Skin of body (tissue), 2 donors: Measurements from ENCODE around the gene C9orf50. TPM values are rescaled to one million over a fixed set of nuclear protein-coding genes. Genes with fewer than 3 reads are reported as not detected.

Experiments
- DNase-seq: peaks from one replicate; lab custom pipeline; 2025; lab: John Stamatoyannopoulos, UW
- total RNA-seq: library from RNA; depleted of rRNA; stranded (reverse); fragments of >200 nt; gene quantifications from one replicate; pipeline ENCODE4 v1.2.3, GENCODE V29; 2014

C9orf50 gene
- total RNA-seq, 1 donor from 2014 or later: not detected

DNA sequence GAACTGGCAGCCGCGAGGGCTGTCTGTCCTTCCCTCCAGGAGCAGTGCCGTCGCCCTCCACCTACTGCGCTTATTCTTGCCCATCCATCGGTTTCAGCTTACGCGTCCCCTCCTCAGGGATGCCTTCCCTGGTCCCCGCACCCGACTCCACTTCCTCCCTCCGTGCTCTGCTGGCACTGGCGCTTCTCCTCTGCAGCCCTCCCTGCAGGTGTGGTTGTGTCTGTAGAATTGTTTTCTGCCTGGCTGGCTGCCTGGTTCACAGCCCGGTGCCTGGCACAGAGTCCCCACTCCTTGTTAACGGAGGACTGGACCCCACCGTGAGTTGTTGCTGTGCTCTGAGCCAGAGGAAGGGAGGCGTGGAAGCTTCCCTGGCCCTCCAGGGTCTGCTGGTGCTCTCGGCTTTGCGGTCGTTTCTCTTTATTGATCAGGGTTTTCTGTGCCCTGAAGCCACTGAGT is 10.8 kb upstream of the C9orf50 start:
- no peak for DNase-seq

DNA sequence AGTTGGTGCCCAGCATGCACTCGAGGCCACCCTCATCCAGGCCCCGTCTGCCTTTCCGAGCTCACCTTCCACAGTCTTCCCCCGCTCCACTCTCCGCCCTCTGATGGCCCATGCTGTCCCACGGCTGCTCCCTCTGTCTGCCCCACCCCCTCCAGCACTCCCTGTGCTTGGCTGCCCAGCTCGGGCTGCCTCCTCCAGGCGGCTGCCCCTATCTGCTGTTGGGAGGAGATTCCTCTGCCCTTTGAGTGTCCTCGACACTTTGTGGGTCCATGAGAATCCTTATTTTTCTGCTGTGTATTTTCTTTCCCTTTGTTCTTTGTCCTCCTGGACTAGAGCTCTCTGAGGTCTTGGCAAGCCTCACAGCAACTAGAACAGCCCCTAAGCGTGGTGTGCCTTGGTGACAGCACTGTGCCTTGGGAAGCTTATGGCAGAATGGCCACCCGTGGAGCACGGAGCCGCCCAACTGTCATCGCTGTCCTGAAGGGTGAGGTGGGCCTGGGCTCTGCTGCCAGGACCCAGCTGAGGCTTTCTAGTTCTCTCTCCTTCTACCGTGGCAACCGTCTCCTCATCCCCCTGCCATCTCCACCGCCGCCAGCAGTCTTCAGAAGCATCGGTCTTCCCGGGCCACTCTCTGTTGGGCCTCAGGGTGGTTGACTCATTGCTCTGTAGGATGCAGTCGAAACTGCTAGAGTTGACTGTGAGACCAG is 10.2 kb upstream of the C9orf50 start:
- DNase-seq: no peak

DNA sequence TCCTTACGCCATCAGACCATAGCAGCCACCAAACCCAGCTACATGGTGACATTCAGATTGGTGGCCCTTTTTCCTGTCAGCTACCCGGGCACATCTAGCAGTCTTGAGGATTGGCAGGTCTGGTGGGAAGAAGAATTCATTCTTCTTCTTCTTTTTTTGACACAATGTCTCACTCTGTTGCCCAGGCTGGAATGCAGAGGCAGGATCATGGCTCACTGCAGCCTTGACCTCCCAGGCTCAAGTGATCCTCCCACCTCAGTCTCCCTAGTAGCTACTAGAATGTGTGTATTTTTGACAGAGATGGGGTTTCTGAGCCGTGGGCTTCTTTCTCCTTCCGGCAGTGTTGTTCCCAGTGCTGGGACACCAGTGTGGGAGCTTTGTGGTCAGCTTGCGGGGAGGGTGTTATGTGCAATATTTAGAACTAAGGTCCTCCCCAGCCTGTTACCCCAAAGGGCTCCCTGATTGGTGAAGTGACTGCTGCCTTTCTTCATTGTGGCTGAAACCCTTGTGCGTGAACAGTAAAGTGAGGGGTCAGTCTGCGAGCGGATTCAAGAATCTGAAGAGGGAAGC is 8.4 kb upstream of the C9orf50 start:
- no peak for DNase-seq

DNA sequence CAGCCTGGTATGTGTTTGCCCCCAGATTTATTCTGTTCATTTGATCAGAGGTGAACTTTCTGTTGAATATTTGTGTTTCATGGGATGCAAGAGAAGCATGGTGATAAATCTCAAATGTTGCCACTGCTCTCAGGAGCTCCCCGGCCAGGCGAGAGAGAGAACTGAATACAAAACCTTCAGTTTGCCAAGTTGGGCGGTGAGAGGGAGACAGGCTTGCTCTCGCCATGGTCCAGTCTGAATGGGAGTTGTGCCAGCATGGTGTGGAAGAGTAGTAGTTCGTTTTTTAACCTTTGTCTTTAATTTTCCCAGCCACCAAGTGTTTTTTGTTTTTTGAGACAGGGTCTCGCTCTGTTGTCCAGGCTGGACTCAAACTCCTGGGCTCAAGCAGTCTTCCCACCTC is 7.8 kb upstream of the C9orf50 start:
- no peak for DNase-seq

DNA sequence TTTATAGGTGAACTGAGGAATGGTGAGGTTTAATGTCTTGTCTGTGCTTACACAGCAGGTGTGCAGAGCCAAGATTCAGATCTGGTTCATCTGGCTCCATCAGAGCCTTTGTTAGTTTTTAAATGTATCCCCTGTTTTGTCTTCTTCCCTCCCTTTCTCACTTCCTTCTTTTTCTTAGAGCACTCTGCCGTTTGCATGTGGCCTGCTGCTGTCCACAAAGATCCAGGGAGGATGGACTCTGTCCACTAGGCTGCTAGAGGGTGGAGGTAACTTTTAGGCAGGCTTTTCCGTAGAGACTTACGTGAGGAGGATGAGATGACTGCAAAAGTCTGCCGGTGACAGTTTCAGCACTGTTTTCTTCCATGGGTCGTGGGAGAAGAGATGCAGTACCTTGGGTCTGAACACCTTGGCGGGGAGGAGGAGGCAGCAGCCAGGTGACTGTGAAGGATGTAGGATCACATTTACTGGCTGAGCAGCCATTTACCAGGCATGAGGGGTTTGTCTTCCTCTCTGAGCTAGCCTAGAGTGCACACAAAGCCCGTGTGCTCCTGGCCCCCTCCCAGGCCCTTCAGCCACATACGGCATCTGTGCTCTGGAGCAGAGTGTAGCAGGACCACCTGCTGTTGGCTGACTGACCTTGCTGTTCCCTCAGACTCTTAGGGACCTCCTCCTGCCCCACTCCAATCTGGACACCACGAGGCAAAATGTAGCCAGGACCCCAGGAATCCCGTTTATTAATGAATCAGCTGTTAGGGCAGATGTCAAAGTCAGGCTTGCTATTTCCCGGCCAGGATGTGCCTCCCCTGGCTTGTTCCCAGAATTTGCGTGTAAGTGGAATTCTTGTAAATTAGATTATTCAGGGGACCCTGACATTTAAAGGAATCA is 6.9 kb upstream of the C9orf50 start:
- DNase-seq: no peak

DNA sequence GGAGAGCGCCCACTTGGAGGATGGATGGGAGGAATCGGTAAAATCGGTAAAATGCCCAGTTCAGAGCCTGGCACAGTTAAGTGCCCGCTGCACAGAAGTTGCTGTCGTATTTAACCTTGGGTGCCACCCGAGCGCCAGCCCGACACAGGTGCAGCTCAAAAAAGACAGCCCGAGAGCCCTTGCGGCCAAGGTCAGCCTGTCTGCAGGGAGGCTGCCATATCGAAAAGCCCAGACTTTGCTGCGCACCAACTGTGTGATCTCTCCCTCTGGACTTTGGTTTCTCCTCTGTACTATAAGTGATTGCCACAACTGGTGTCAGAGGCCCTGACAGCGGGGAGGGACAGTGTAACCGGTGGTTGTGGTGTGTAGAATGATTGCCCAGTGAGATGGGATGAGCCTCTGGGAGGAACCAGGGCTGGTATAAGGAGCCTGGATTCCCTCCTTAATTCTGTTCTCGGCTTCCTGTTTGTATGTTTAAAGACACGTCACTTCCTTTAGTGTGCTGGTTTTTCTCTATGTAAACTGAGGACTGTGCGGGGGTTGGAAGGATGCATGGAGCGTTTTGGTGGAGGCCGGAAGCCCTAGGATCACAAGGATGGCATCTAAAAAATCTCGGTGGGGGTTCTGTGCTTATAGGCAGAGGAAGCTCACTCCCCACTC is 5.9 kb upstream of the C9orf50 start:
- no peak for DNase-seq

DNA sequence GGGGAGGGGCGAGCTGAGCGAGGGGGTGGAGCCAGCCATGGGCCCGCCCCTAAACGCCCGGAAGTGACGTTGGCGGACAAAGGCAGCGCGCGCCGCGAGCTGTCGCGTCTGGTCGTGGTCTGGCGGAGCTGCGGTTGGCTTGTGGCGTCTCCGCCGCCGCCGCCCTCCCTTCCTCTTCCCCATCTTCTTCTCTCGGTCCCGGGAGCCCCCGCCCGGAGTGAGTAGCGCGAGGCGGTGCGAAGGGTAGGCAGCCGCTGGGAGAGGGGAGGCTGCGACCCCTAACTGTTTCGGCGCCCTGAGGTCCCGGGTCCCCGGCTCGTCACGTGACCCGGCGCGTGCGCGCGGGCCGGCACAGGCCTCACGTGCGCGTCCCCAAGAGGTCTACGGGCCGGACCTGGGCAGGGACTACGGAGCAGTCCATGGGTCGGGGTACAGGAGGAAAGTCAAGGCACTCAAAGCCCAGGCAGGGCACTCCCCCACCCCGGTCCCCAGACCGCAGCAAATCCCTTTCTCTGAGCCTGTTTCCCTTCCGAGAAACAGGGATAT is 5.3 kb upstream of the C9orf50 start, which contains the start of gene NTMT1:
Gene NTMT1, plus strand, starts transcription at position 85 of the 546 bp plus-strand sequence. CDS start 6,541 bp downstream, outside the sequence.
- DNase-seq: peak; percentile 85

DNA sequence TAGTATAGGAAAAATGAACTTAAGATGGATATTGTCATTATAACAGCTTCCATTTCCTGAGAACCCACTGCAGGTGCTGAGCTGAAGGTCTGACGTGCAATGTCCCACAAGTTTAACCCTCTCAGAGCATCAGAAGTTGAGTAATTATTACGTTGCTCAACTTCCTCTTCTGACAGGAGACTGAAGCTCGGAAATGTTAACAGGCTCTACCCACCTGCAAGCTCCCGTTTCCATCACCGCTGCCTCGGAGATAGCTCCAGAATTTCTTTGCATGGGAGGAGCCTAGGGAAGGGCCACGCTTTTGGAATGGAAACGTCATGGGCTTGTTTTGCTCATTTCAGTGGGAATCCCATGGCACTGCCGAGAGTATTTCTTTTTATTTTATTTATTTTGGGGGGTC is 4.0 kb upstream of the C9orf50 start:
- no peak for DNase-seq

DNA sequence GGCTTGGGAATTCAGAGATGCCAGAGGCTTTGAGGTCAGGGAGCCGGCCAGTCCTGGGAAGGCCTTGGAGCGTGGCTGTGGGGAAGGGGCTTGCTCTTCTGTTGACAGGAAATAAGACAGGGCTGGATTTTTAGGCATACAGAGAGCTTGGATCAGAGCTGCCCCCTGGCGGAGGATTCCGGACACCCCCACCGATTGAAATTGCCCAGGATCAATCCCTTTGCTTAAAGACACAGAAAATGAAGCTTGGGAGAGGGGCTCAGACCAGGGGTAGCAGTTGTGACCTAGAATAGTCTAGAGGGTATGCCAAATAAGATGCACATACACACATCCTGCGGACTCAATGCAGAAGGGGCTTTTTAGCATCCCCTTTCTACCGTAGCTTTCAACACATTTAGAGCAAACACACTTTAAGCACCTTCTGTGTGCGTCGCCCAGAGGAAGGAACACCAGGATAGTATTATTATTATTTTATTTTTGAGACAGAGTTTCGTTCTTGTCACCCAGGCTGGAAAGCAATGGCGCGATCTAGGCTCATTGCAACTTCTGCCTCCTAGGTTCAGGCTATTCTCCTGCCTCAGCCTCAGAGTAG is 3.4 kb upstream of the C9orf50 start:
- DNase-seq: no peak

DNA sequence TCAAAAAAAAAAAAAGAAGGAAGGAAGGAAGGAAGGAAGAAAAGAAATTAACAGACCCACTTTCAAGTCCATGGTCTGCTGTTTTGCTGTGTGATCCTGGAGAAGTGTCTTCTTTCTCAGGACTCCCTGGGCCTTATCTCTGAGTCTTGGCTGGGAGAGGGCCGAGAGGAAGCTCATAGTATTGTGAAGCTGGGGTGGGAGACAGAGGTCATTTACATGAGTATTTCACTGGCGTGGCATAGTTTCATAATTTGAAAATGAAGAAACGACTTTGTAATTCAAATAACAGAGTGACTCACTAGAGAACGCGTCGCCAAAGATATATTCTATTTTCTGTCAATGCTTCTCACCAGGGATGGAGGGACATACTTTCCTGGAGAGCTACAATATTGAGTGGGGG is 2.4 kb upstream of the C9orf50 start:
- DNase-seq: no peak

DNA sequence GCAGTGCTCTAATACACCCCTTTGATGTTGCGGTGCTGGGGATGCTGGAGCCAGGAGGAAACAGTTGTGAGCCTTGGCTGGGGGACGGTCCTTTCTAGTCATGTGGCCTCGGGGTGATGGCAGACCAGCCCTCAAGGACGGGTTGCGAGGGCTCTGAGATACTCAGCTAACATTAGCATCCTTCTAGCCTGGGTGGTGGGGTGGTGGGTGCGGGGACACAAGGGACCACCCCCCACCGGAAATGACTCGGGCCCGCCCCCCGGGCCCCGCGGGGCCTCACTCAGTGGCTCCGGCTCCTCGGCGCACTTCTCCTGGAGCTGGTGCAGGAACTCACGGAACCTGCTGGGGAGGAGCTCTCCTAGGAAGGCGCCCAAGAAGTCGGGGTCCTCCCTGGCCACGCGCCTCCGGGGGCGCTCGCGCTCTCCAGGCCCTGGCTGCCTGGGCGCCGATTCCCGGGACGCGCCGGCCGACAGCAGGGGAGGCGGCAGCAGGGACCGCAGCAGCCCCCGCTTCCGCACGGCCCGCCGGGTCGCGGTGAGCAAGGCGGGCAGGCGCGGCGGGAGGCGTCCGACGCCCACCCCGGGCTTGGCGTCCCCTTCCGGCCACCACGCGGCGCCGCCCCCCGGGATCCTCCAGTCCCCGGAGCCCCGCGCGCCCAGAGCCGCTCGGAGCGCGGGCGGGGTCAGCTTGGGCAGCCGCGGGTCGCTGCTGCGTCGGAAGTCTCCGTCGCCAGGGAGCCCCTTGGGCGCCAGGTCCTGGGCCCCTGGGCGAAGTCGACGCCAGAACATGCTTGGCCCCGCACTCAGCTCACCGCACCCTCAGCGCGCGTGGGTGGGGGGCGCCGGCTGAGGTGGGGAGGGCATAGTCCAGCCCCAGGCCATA is 873 bp downstream of the C9orf50 start:
- no peak for DNase-seq

DNA sequence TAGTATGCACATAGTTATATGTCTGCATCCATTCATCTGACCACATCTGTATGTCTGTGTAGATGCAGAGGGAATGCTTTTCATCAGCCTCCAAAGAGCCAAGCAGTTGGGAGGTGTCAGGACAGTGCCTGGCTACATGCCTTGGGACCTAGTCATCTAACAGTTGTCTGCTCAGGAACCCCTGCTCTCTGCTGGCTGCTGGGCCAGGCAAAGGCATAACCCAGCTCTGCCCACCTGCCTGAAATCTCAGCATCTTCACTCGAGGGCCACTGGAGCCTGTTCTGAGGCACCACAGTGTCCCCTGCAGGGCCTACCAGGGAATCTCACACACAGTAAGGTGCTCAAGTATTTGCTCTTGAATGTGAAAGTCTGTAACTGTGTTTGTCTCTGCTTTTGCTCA is 3.7 kb downstream of the C9orf50 start:
- no peak for DNase-seq

DNA sequence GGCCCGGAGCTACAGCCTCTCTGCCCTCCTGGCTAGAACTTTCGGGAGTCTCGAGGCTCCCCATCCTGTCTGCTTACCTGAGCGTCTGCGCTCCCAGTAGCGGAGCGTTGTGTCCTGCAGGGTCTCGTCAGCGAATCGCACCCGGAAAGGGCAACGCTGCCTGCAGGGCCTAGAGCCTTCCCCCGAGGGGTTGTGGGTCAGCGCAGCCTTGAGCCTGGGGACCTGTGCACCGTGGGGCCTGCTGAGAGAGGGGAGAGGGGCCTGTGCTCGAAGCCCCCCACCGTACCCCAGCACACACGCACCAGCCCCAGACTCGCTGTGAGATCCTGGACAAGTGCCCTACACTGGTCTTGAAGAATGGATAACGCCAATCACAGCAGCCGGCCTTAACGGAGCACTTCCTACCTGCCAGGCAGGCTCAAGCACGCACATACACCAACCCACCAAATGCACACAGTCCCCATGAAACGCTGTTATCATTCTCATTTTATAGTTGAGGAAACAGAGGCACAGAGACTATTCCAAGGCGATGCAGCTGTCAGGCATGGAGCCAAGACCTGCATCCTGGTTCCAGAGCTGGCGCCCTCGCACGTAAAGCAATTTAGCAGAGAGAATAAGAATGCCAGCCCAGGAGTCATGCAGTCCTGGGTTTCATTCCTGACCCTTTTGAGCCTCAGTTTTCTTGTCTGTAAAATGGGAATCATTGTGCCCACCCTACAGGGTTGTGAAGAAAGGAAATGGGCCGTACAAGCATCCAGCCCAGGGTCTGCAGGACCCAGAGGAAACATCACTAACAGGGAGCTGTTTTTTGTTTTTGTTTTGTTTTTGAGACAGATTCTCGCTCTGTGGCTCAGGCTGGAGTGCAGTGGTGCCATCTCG is 5.3 kb downstream of the C9orf50 start:
- DNase-seq: no peak

DNA sequence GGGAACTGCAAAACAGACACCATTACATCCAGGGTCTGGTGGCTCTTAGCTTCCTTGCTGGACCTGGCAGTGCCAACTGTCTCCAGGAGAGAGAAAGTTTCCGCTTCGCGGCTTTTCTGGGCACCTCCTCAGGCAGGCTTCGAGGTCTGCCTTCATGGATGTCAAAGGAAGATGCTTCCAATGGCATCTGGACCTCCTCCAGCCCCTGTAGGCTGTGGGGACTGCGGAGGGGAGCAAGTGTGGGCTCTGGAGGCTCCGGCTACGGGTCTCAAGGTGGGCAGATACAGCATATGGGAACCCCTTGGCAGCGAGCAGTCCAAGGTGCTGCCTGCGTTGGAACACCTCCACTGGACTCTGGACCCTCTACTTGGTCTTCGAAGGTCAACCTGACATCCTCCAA is 6.0 kb downstream of the C9orf50 start:
- no peak for DNase-seq

DNA sequence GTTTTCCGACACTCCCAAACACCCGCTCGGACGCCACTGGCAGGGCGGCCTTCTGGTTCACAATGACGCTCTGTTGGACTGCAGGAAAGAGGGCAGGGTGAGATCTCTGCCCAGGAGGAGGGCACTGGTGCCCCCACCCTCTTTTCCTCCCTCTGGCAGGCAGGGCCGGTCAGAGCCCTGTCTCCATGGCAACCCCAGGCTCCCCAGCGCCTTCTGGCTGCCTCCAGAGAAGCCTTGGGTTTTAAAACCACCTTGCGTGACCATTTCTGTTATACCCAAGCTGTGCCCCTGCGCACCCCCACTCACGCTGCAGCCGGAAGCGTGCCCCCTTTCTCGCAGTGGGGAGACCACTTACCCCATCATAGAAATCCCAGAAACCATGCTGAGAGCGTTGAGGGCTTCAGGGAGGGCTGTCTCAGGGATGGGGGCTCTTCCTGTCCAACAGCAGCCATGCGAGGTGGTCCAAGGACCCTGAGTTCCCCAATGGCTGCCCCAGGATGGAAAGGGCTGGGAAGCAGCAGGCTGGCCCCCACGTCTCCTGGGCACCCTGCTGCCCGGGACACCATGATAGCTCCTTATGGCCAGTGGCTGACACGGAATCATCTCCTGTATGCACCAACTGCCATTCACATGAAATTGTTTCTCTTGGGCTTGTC is 7.3 kb downstream of the C9orf50 start:
- no peak for DNase-seq

DNA sequence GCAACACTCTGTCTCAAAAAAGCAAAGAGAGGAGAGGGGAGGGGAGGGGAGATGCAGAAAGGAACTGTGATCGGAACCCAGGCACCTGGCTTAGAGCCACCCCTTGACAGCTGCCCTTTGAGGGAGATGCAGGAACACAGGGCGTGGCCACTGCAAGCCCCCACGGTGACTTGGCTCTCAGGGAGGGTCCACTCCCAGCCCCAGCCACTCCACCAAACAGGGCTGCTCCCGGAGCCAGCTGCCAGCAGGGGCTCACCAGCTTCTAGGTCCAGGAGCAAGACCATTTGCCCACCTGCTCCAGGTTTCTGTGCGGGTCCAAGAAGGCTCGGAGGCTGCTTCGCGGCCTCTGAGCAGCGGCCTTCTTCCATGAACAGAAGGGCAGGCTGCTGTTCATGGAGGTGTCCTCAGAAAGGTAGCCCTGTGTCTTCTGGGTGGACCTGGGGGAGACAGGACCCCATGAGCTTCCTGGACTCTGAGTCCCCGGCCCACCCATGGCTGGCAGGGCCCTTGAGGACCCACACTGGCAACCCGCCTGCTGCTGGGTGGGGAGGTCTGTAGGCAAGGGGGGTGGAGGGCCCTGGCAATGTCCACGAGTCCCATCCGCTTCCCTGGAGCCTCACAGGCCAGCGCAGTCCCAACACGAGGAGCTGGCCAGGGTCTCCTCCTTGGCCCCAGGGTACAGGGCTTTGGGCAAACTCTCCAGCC is 7.9 kb downstream of the C9orf50 start:
- no peak for DNase-seq

DNA sequence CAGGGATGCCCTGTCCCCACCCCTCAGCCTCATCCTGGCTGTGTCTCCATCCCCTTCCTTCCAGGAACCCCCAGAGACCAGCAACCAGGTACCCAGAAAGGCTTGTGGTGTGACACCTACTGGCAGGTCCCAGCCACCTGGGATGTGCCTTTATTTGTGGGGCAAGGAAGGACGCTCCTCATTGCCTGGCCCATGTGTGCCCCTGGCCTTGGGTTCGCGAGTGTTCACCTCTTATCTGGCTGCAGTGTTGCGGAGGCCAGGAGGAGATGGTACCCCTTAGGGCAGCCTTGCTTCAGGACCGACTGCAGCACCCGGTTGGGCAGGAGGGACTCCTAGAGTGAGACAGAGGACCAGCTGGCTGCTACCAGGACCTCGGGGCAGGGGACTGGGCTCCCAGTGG is 8.8 kb downstream of the C9orf50 start:
- DNase-seq: no peak

DNA sequence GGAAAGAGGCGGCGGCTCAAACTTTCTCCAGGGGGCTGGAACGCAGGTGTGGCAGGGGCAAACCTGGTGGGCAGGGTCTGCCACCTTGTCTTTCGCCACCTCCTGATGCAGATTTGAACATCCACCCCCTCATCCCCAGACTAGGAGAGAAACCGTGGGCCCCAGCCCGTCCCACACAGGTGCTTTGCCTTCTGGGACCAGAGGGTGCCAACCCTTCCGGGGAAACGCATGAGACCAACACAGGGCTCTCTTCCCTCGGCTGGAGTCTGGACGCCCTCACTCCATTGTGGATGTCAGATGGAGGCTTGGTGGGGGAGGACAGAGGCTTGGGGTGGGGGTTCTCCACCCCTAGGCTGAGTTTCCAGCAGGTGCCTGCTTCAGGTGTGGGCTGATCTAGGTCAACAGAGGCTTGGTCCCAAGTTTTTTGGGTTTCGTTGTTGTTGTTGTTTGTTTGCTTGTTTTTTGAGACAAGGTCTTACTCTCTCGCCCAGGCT is 9.5 kb downstream of the C9orf50 start:
- no peak for DNase-seq
